ENCODE data around the gene CYTH3. TPM values are rescaled to one million over a fixed set of nuclear protein-coding genes. Genes with fewer than 3 reads are reported as not detected.

CYTH3 gene
- total and polyA plus RNA-seq, 2 donors (not counting 1 experiment from before 2014, with no cell fraction given) = 39.1 to 73.3 TPM

DNA sequence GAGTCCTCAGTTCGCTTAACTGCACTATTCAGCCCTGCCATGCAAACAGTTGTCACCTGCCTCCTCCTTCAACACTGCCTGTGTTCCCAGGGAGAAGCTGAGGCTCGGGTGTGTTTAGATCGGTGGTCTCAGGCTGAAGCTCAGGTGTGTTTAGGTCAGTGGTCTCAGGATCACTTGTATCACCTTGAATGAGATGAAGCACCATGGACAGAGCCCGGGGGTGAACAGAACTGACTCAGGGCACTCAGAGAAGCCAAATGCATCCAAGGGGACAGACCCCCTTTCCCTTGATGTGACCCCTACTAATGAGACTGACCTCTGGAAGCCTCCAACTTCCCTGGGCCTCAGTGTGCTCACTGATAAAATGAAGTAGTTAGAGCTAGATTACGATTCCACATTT is 84.0 kb downstream of the CYTH3 start:
- H3K79me2 ChIP-seq (ENCODE audit: control insufficient read depth, insufficient read depth, low read length) = peaks cover 17% of the 10 kb centered on the region
- no peak overlapping the region for H3K27ac ChIP-seq (ENCODE audit: insufficient read depth, low read length)
- no peak overlapping the region for H3K9ac ChIP-seq (ENCODE audit: insufficient read depth, low read length)
- TF ChIP-seq EZH2 (IDR thresholded peaks at IDR 0.05; ENCODE audit: low read length, missing control alignments) = no peak
- TF ChIP-seq, protein P1, sequence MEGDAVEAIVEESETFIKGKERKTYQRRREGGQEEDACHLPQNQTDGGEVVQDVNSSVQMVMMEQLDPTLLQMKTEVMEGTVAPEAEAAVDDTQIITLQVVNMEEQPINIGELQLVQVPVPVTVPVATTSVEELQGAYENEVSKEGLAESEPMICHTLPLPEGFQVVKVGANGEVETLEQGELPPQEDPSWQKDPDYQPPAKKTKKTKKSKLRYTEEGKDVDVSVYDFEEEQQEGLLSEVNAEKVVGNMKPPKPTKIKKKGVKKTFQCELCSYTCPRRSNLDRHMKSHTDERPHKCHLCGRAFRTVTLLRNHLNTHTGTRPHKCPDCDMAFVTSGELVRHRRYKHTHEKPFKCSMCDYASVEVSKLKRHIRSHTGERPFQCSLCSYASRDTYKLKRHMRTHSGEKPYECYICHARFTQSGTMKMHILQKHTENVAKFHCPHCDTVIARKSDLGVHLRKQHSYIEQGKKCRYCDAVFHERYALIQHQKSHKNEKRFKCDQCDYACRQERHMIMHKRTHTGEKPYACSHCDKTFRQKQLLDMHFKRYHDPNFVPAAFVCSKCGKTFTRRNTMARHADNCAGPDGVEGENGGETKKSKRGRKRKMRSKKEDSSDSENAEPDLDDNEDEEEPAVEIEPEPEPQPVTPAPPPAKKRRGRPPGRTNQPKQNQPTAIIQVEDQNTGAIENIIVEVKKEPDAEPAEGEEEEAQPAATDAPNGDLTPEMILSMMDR (conservative IDR thresholded peaks at IDR 0.05 in 1 of 2, IDR thresholded peaks at IDR 0.05 in 1 of 2; ENCODE audit: low read depth in 1 of 2, low read length in 2 of 2) = no peak
- H3K4me2 ChIP-seq (ENCODE audit: extremely low read depth, insufficient read depth, low read length) = no peak overlapping the region
- peaks cover 15% of the 10 kb centered on the region for H3K36me3 ChIP-seq (ENCODE audit: control insufficient read depth, insufficient read depth, low read length)
- no peak overlapping the region for H3K4me3 ChIP-seq (replicated peaks in 1 of 4; ENCODE audit: control extremely low read depth in 1 of 4, insufficient read depth in 1 of 4, low read depth in 3 of 4, low read length in 4 of 4)
- H3K9me3 ChIP-seq (ENCODE audit: control insufficient read depth, insufficient read depth, low read depth, low read length) = no peaks in the 10 kb centered on the region
- no peaks in the 10 kb centered on the region for H4K20me1 ChIP-seq (ENCODE audit: control insufficient read depth, extremely low read depth, insufficient read depth, low read length)
- no peak for DNase-seq (ENCODE audit: low read depth in 2 of 2)
- no peaks in the 10 kb centered on the region for H3K4me1 ChIP-seq (ENCODE audit: control insufficient read depth, extremely low read depth, insufficient read depth, low read length)
- no peaks in the 10 kb centered on the region for H3K27me3 ChIP-seq (ENCODE audit: control insufficient read depth, insufficient read depth, low read length)
- H2AFZ ChIP-seq (ENCODE audit: low read length) = no peak overlapping the region

DNA sequence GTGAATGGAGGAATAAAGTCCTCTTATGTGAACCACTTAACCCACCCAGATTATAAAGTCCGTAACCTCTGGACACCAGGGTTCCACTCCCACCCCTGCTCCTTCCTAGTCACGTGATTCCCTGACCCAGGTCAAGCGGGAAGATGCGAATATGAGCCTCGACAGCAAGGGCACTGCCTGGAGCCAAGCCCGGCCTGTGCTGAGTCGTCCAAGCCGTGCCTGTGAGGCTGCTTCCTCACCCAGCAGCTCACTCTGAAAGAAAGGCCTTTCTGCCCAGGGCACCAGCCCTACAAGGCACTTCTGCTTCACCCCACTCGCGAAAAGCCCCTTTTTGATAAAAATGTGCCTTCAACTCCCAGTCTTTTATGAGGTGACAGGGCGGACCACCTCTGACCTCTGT is 85.8 kb downstream of the CYTH3 start:
- Histone ChIP-seq H3K36me3 (ENCODE audit: control insufficient read depth, insufficient read depth, low read length) (peaks cover 17% of the 10 kb centered on the region), H3K9ac (ENCODE audit: insufficient read depth, low read length) (no peak overlapping the region), H3K79me2 (ENCODE audit: control insufficient read depth, insufficient read depth, low read length) (peaks cover 3% of the 10 kb centered on the region), H2AFZ (ENCODE audit: low read length) (no peak overlapping the region), H3K4me3 (replicated peaks in 1 of 4; ENCODE audit: control extremely low read depth in 1 of 4, insufficient read depth in 1 of 4, low read depth in 3 of 4, low read length in 4 of 4) (no peak overlapping the region), H3K4me2 (ENCODE audit: extremely low read depth, insufficient read depth, low read length) (no peak overlapping the region), H3K9me3 (ENCODE audit: control insufficient read depth, insufficient read depth, low read depth, low read length) (no peaks in the 10 kb centered on the region), H3K4me1 (ENCODE audit: control insufficient read depth, extremely low read depth, insufficient read depth, low read length) (no peaks in the 10 kb centered on the region), H3K27ac (ENCODE audit: insufficient read depth, low read length) (no peak overlapping the region), H3K27me3 (ENCODE audit: control insufficient read depth, insufficient read depth, low read length) (no peaks in the 10 kb centered on the region), H4K20me1 (ENCODE audit: control insufficient read depth, extremely low read depth, insufficient read depth, low read length) (no peaks in the 10 kb centered on the region)
- DNase-seq (ENCODE audit: low read depth in 2 of 2) = no peak
- TF ChIP-seq EZH2 (IDR thresholded peaks at IDR 0.05; ENCODE audit: low read length, missing control alignments) = no peak
- TF ChIP-seq, protein P1 (conservative IDR thresholded peaks at IDR 0.05 in 1 of 2, IDR thresholded peaks at IDR 0.05 in 1 of 2; ENCODE audit: low read depth in 1 of 2, low read length in 2 of 2) = no peak

DNA sequence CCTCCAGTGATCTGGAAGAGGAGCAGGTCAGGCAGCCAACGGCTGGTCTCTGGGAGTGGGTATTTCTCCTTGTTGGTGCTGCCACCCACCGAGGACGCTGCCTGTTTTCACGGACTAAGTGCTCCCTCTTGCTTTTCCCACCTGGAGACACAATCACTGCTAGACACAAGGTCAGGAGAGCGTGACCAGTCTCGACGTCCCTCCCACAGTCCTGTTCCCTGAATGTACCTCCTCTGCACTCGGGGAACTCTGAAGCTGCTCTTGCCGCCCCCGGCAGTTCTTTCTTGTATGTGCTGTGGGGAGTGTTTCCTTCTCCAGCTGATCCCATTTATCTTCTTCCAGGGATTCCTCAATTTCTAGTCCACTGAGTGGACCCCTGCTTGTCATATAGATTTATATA is 89.4 kb downstream of the CYTH3 start:
- Histone ChIP-seq H3K9me3 (ENCODE audit: control insufficient read depth, insufficient read depth, low read depth, low read length) (no peaks in the 10 kb centered on the region), H3K27ac (ENCODE audit: insufficient read depth, low read length) (no peak overlapping the region), H2AFZ (ENCODE audit: low read length) (no peak overlapping the region), H3K36me3 (ENCODE audit: control insufficient read depth, insufficient read depth, low read length) (peaks cover 9% of the 10 kb centered on the region), H3K9ac (ENCODE audit: insufficient read depth, low read length) (no peak overlapping the region), H4K20me1 (ENCODE audit: control insufficient read depth, extremely low read depth, insufficient read depth, low read length) (no peaks in the 10 kb centered on the region), H3K79me2 (ENCODE audit: control insufficient read depth, insufficient read depth, low read length) (no peaks in the 10 kb centered on the region), H3K27me3 (ENCODE audit: control insufficient read depth, insufficient read depth, low read length) (no peaks in the 10 kb centered on the region), H3K4me2 (ENCODE audit: extremely low read depth, insufficient read depth, low read length) (no peak overlapping the region), H3K4me1 (ENCODE audit: control insufficient read depth, extremely low read depth, insufficient read depth, low read length) (peaks cover 4% of the 10 kb centered on the region), H3K4me3 (replicated peaks in 1 of 4; ENCODE audit: control extremely low read depth in 1 of 4, insufficient read depth in 1 of 4, low read depth in 3 of 4, low read length in 4 of 4) (no peak overlapping the region)
- no peak for DNase-seq (ENCODE audit: low read depth in 2 of 2)
- TF ChIP-seq EZH2 (IDR thresholded peaks at IDR 0.05; ENCODE audit: low read length, missing control alignments) = no peak
- TF ChIP-seq, protein P1 (conservative IDR thresholded peaks at IDR 0.05 in 1 of 2, IDR thresholded peaks at IDR 0.05 in 1 of 2; ENCODE audit: low read depth in 1 of 2, low read length in 2 of 2) = no peak

Measured in fibroblast of lung (primary cell).